Heart left ventricle (tissue), 16 donors: Measurements from ENCODE around the gene ALPK3. TPM values are rescaled to one million over a fixed set of nuclear protein-coding genes. Genes with fewer than 3 reads are reported as not detected.

ENCODE experiments used
- ATAC-seq, 4 donors: fragments of 200-7000 bp; cut with Tn5 transposase; one replicate each; pipeline ENCODE4 v1.9.1; 2020 to 2022; ENCODE audit warnings: moderate library complexity in 4 of 4, mild to moderate bottlenecking in 3 of 4, moderate number of reproducible peaks in 1 of 4
- DNase-seq, 5 donors: peaks; one replicate each; pipeline ENCODE4 v3.0.0-alpha.2; 2020
- H3K27ac ChIP-seq, 12 donors: fragments of 200-600 bp; sonication (generic) in 4 of 12; one replicate each; pipeline versions ENCODE4 v1.5.0 to v1.8.0; 2016 to 2022; ENCODE audit warnings: mild to moderate bottlenecking in 2 of 12
- H3K27me3 ChIP-seq, 9 donors: fragments of 200-600 bp; sonication (generic) in 2 of 9; one replicate each; pipeline versions ENCODE4 v1.5.1 to v1.8.0; 2016 to 2022; ENCODE audit warnings: mild to moderate bottlenecking in 3 of 9
- H3K36me3 ChIP-seq, 9 donors: fragments of 200-600 bp; sonication (generic) in 2 of 9; one replicate each; pipeline versions ENCODE4 v1.5.0 to v1.8.0; 2018 to 2022; ENCODE audit warnings: mild to moderate bottlenecking in 2 of 9
- H3K4me1 ChIP-seq, 12 donors: fragments of 200-600 bp; sonication (generic) in 4 of 12; one replicate each; pipeline versions ENCODE4 v1.5.0 to v1.8.0; 2016 to 2022; ENCODE audit warnings: mild to moderate bottlenecking in 3 of 12
- H3K4me3 ChIP-seq, 12 donors: fragments of 200-600 bp; sonication (generic) in 4 of 12; one replicate each; pipeline versions ENCODE4 v1.5.0 to v1.8.0; 2017 to 2022; ENCODE audit warnings: mild to moderate bottlenecking in 9 of 12, moderate library complexity in 4 of 12
- H3K9me3 ChIP-seq, 12 donors: fragments of 200-600 bp; sonication (generic) in 4 of 12; one replicate each; pipeline versions ENCODE4 v1.5.0 to v1.8.0; 2016 to 2022; ENCODE audit warnings: mild to moderate bottlenecking in 1 of 12
- POLR2A ChIP-seq, 2 donors: fragments of 450-650 bp; IDR thresholded peaks; one replicate each; pipeline ENCODE4 v1.6.1; 2017; ENCODE audit warnings: antibody characterized with exemption in 2 of 2, mild to moderate bottlenecking in 2 of 2, moderate library complexity in 2 of 2
- WGBS, 4 donors: extraction: QIAGEN DNeasy Blood & Tissue Kit in 2 of 4; methylation state at CpG; one replicate each; pipeline versions ENCODE4 v1.1.5 to v1.1.7; 2013 to 2018; 5-methylcytosine and 5-hydroxymethylcytosine counted together
- intact Hi-C, 10 donors: fragments of 100-400 bp; cut with DNase I; formaldehyde crosslinking; loops; one replicate each; pipeline versions ENCODE4 v1.11.1 to v1.14.2; 2022
- polyA plus RNA-seq, 2 donors: library from polyadenylated mRNA; stranded (reverse); fragments of 200-250 nt; gene quantifications; one replicate each; pipeline ENCODE4 v1.2.3, GENCODE V29; 2013
- total RNA-seq, 9 donors: library from RNA; depleted of rRNA in 2 of 9; stranded (reverse); fragments of >200 nt in 2 of 9; fragmentation: NEBNext Ultra II Directional in 3 of 9; extraction: Animal tissue kit (Norgen Biotek cat#: 25700) in 3 of 9; gene quantifications; one replicate each; pipeline versions ENCODE4 v1.1.0 to v1.2.4, GENCODE V29; 2016 to 2023
- TF ChIP-seq, protein P1 (sequence below), 12 donors: fragments of 200-600 bp; sonication (generic) in 4 of 12; IDR thresholded peaks; one replicate each; pipeline versions ENCODE4 v1.5.0 to v1.8.0; 2018 to 2022; ENCODE audit warnings: antibody characterized with exemption in 12 of 12, mild to moderate bottlenecking in 5 of 12
- donor health status: ischemic (EF 13 %, LVEDD 7.1; RV severe dilation, severe dysfunction).
- donor health status: healthy with polysubstance abuse.
- donor health status: DM: no; HTN: yes; CAD: no.
- donor health status: DM: no; HTN: no; CAD: no.
- donor health status: ischemic (EF 25% LVEDD 6.9; RV normal size, moderate dysfunction).
- donor health status: ischemic (EF 25% LVEDD 5.7; RV mildly dilated, moderate dysfunction).
- donor health status: healthy.
- donor health status: DM: yes; HTN: yes; CAD: no.
- donor health status: ischemic (EF 35%, LVEDD 5.7; RV mildly dilated, moderate dysfunction).
- donor health status: nonischemic (EF 11% LVEDD 7.7; RV severe dilation, severe dysfunction).
- donor health status: DM: yes; HTN: yes; CAD: no.
- donor health status: PGD.
- donor health status: ischemic (EF 29% LVEDD 5.4; RV normal size, mild dysfunction).
- donor health status: nonischemic (EF 23%, LVEDD 6.1; RV moderate dilation, normal function).

Gene ALPK3
- total and polyA plus RNA-seq, 11 donors = 82.2 to 258 (median 144) TPM

- H3K27ac ChIP-seq = no peak overlapping the region
- peaks cover 0 to 21% (median 5%) of the 10 kb centered on the region in 12 donors for H3K4me1 ChIP-seq
- TF ChIP-seq POLR2A (IDR thresholded peaks at IDR 0.05) = no peak
- TF ChIP-seq, protein P1, sequence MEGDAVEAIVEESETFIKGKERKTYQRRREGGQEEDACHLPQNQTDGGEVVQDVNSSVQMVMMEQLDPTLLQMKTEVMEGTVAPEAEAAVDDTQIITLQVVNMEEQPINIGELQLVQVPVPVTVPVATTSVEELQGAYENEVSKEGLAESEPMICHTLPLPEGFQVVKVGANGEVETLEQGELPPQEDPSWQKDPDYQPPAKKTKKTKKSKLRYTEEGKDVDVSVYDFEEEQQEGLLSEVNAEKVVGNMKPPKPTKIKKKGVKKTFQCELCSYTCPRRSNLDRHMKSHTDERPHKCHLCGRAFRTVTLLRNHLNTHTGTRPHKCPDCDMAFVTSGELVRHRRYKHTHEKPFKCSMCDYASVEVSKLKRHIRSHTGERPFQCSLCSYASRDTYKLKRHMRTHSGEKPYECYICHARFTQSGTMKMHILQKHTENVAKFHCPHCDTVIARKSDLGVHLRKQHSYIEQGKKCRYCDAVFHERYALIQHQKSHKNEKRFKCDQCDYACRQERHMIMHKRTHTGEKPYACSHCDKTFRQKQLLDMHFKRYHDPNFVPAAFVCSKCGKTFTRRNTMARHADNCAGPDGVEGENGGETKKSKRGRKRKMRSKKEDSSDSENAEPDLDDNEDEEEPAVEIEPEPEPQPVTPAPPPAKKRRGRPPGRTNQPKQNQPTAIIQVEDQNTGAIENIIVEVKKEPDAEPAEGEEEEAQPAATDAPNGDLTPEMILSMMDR (IDR thresholded peaks at IDR 0.05) = no peak
- no peak for DNase-seq
- H3K36me3 ChIP-seq = no peaks in the 10 kb centered on the region
- 84 to 88% (median 86%) methylated on average over 9 to 11 of the region's 11 CpGs for WGBS, 4 donors
- no peaks in the 10 kb centered on the region for H3K9me3 ChIP-seq
- intact Hi-C loops = loop anchor here in 2 of 10 donors (5.0 to 10.0 kb wide), 3 partner anchors 48 to 277 kb away; partner anchors contain the start of genes NMB (in 1 of the 2), WDR73 (in 1 of the 2) and ZSCAN2 (in 1 of the 2)
- no peak for ATAC-seq
- H3K4me3 ChIP-seq = no peak overlapping the region
- H3K27me3 ChIP-seq = no peaks in the 10 kb centered on the region
Observed at GRCh38 chr15:84879088-84879780, 62.1 kb downstream of the ALPK3 start.

- DNase-seq (no peak), ATAC-seq (no peak)
- intact Hi-C loops = loop anchor here in 1 of 10 donors (5.0 kb wide), 1 partner anchor 42 kb away; no protein-coding TSS in a partner anchor
- Histone ChIP-seq H3K36me3 (no peaks in the 10 kb centered on the region), H3K4me3 (no peak overlapping the region), H3K4me1 (peaks cover 0 to 23% (median 9%) of the 10 kb centered on the region in 12 donors), H3K27ac (no peak overlapping the region), H3K27me3 (no peaks in the 10 kb centered on the region), H3K9me3 (no peaks in the 10 kb centered on the region)
- WGBS, 4 donors = 88 to 91% (median 89%) methylated on average over 3 of the region's 3 CpGs
- TF ChIP-seq, protein P1 (IDR thresholded peaks at IDR 0.05) = no peak
Observed at GRCh38 chr15:84880007-84880406, 62.9 kb downstream of the ALPK3 start.

- DNase-seq (no peak), ATAC-seq (no peak)
- H3K9me3 ChIP-seq = no peaks in the 10 kb centered on the region
- peaks cover 0 to 15% (median 9%) of the 10 kb centered on the region in 12 donors for H3K4me1 ChIP-seq
- no peaks in the 10 kb centered on the region for H3K36me3 ChIP-seq
- H3K4me3 ChIP-seq = no peak overlapping the region
- intact Hi-C loops = loop anchor here in 1 of 10 donors (5.0 kb wide), 1 partner anchor 41 kb away; no protein-coding TSS in a partner anchor
- H3K27me3 ChIP-seq = no peaks in the 10 kb centered on the region
- 81 to 93% (median 86%) methylated on average over 8 of the region's 8 CpGs for WGBS, 4 donors
- H3K27ac ChIP-seq = no peak overlapping the region
- TF ChIP-seq, protein P1 (IDR thresholded peaks at IDR 0.05) = no peak
- no peak for TF ChIP-seq POLR2A (IDR thresholded peaks at IDR 0.05)
Observed at GRCh38 chr15:84880822-84881519, 63.8 kb downstream of the ALPK3 start.

- intact Hi-C loops = loop anchor here in 1 of 10 donors (5.0 kb wide), 1 partner anchor 41 kb away; no protein-coding TSS in a partner anchor
- Histone ChIP-seq H3K4me1 (peaks cover 0 to 19% (median 9%) of the 10 kb centered on the region in 12 donors), H3K27me3 (no peaks in the 10 kb centered on the region), H3K27ac (no peak overlapping the region), H3K4me3 (no peak overlapping the region), H3K9me3 (no peaks in the 10 kb centered on the region), H3K36me3 (no peaks in the 10 kb centered on the region)
- no peak for ATAC-seq
- DNase-seq = no peak
- WGBS, 4 donors = 91 to 93% (median 93%) methylated on average over 7 of the region's 7 CpGs
- TF ChIP-seq, protein P1 (IDR thresholded peaks at IDR 0.05) = no peak
- no peak for TF ChIP-seq POLR2A (IDR thresholded peaks at IDR 0.05)
Observed at GRCh38 chr15:84881520-84881830, 64.3 kb downstream of the ALPK3 start.
